Naive thymus-derived CD4-positive, alpha-beta T cell (primary cell): Measurements from ENCODE around the gene UBASH3B. TPM values are rescaled to one million over a fixed set of nuclear protein-coding genes. Genes with fewer than 3 reads are reported as not detected.

Experiments used
- ATAC-seq: fragments of 150-1000 bp; cut with Tn5 transposase; 2 replicates; pipeline ENCODE4 v1.10.0; 2021; ENCODE audit warnings: mild to moderate bottlenecking, moderate library complexity
- CTCF ChIA-PET: fragments of 350-600 bp; sonication (Branson Sonifier 250); formaldehyde crosslinking; loops from one replicate; lab custom pipeline; 2021; ENCODE audit warnings: antibody characterized with exemption; lab: Charles Lee
- POLR2A ChIA-PET: fragments of 350-600 bp; sonication (Branson Sonifier 250); formaldehyde crosslinking; loops from one replicate; lab custom pipeline; 2021; ENCODE audit warnings: antibody characterized with exemption, inconsistent platforms; lab: Charles Lee
- DNase-seq, 9 donors: peaks; one replicate each; pipeline versions ENCODE4 v3.0.0 to v3.0.0-alpha.2; 2020 to 2022; ENCODE audit warnings: mixed read lengths in 1 of 9
- H3K27ac ChIP-seq: one replicate; pipeline ENCODE4 v1.7.0; 2013; ENCODE audit warnings: mild to moderate bottlenecking, low read depth, low read length, moderate library complexity
- H3K27me3 ChIP-seq, 2 donors: one replicate each; pipeline ENCODE4 v1.7.0; 2013; ENCODE audit warnings: low read length in 2 of 2, mild to moderate bottlenecking in 2 of 2, moderate library complexity in 2 of 2; ENCODE audit not compliant: control insufficient read depth in 2 of 2, insufficient read depth in 2 of 2
- H3K36me3 ChIP-seq, 3 experiments: 1 replicate in 2 of 3; 2 replicates in 1 of 3; pipeline ENCODE4 v1.7.0; 2013; ENCODE audit warnings: low read length in 3 of 3, mild to moderate bottlenecking in 3 of 3, moderate library complexity in 1 of 3; ENCODE audit not compliant: insufficient read depth in 3 of 3, control insufficient read depth in 2 of 3
- H3K4me1 ChIP-seq, 2 donors: one replicate each; pipeline ENCODE4 v1.7.0; 2013; ENCODE audit warnings: low read length in 2 of 2, mild to moderate bottlenecking in 2 of 2, moderate library complexity in 1 of 2; ENCODE audit not compliant: control insufficient read depth in 2 of 2, insufficient read depth in 2 of 2
- H3K4me3 ChIP-seq: 2 replicates; pipeline ENCODE4 v1.7.0; 2013; ENCODE audit warnings: mild to moderate bottlenecking, low read length
- H3K9me3 ChIP-seq, 3 experiments: 1 replicate in 2 of 3; 2 replicates in 1 of 3; pipeline ENCODE4 v1.7.0; 2013; ENCODE audit warnings: low read length in 3 of 3; ENCODE audit not compliant: control insufficient read depth in 2 of 3
- H3K27ac Mint-ChIP-seq, 9 donors: one replicate each; pipeline ENCODE4 v1.8.0; 2020 to 2022; ENCODE audit warnings: mixed read lengths in 9 of 9, mild to moderate bottlenecking in 8 of 9, moderate library complexity in 5 of 9, inconsistent platforms in 2 of 9
- H3K27me3 Mint-ChIP-seq, 5 donors: one replicate each; pipeline ENCODE4 v1.8.0; 2021 to 2022; ENCODE audit warnings: mixed read lengths in 5 of 5, mild to moderate bottlenecking in 1 of 5
- H3K36me3 Mint-ChIP-seq, 5 donors: one replicate each; pipeline ENCODE4 v1.8.0; 2020 to 2022; ENCODE audit warnings: mixed read lengths in 5 of 5, mild to moderate bottlenecking in 3 of 5, inconsistent platforms in 1 of 5
- H3K4me1 Mint-ChIP-seq, 7 donors: one replicate each; pipeline ENCODE4 v1.8.0; 2020 to 2022; ENCODE audit warnings: mixed read lengths in 7 of 7, mild to moderate bottlenecking in 3 of 7, inconsistent platforms in 1 of 7
- H3K4me3 Mint-ChIP-seq, 10 donors: one replicate each; pipeline ENCODE4 v1.8.0; 2020 to 2022; ENCODE audit warnings: mild to moderate bottlenecking in 10 of 10, mixed read lengths in 10 of 10, moderate library complexity in 6 of 10, inconsistent platforms in 2 of 10
- H3K9me3 Mint-ChIP-seq, 11 donors: one replicate each; pipeline ENCODE4 v1.8.0; 2020 to 2022; ENCODE audit warnings: mixed read lengths in 11 of 11, mild to moderate bottlenecking in 4 of 11, inconsistent platforms in 1 of 11, moderate library complexity in 1 of 11
- intact Hi-C, 2 donors: fragments of 100-400 bp; cut with micrococcal nuclease; formaldehyde crosslinking; loops; one replicate each; pipeline ENCODE4 v1.15.1; 2023
- polyA plus RNA-seq, 2 donors: library from polyadenylated mRNA; unstranded; fragments of 300-500 nt; fragmentation: Illumina TruSeq; gene quantifications; one replicate each; pipeline ENCODE4 v1.2.3, GENCODE V29; 2021
- total RNA-seq, 6 experiments: library from RNA in 5 of 6; stranded (reverse) in 5 of 6; gene quantifications; 1 replicate in 5 of 6; 2 replicates in 1 of 6; pipeline ENCODE4 v1.2.3 and lab custom pipeline; 2021 to 2026

UBASH3B gene
- total and polyA plus RNA-seq, 7 experiments from 2014 or later = 10.3 to 49.8 (median 42.3) TPM

GRCh38 chr11:122814401-122814800, 158.9 kb downstream of the UBASH3B start:
- Histone ChIP-seq H3K27me3 (no peaks in the 10 kb centered on the region), H3K4me1 (peaks cover 0 to 9% of the 10 kb centered on the region in 2 donors), H3K4me3 (no peak overlapping the region), H3K27ac (no peak overlapping the region), H3K36me3 (peaks cover 0 to 11% (median 0%) of the 10 kb centered on the region in 3 experiments), H3K9me3 (peaks cover 0 to 8% (median 0%) of the 10 kb centered on the region in 3 experiments)
- DNase-seq = no peak
- Mint-ChIP-seq H3K27ac (peak overlapping the region in 3 of 9 donors; percentile 42 to 76 (median 52)), H3K4me3 (no peak overlapping the region), H3K9me3 (peaks cover 0 to 14% (median 5%) of the 10 kb centered on the region in 11 donors), H3K27me3 (no peaks in the 10 kb centered on the region), H3K36me3 (peaks cover 0 to 23% (median 12%) of the 10 kb centered on the region in 5 donors), H3K4me1 (peaks cover 8 to 40% (median 33%) of the 10 kb centered on the region in 7 donors)
- CTCF ChIA-PET = interaction anchor here (0.8 to 6.3 kb wide), 2 partner anchors 38 to 49 kb away, joined by 6 to 65 read pairs; no protein-coding TSS in a partner anchor
- peak; percentile 27 for ATAC-seq
- intact Hi-C loops = loop anchor here (1.0 to 5.0 kb wide), 2 partner anchors 38 to 40 kb away; no protein-coding TSS in a partner anchor
- POLR2A ChIA-PET = interaction anchor here (0.6 to 1.5 kb wide), 3 partner anchors 20 to 232 kb away, joined by 4 to 8 read pairs (median 6); no protein-coding TSS in a partner anchor

GRCh38 chr11:122815900-122816299, 160.4 kb downstream of the UBASH3B start:
- no peak for DNase-seq
- Mint-ChIP-seq H3K4me1 (peaks cover 7 to 34% (median 26%) of the 10 kb centered on the region in 7 donors), H3K27ac (no peak overlapping the region)

GRCh38 chr11:122816761-122817520, 161.4 kb downstream of the UBASH3B start:
- H3K27me3 Mint-ChIP-seq = no peaks in the 10 kb centered on the region
- ChIA-PET POLR2A (interaction anchor here (0.6 to 1.2 kb wide), 3 partner anchors 30 to 757 kb away, joined by 3 to 4 read pairs (median 3); no protein-coding TSS in a partner anchor), CTCF (interaction anchor here (6.3 kb wide), 1 partner anchor 36 kb away, joined by 65 read pairs; no protein-coding TSS in a partner anchor)
- intact Hi-C loops = no loop called here
- peaks cover 0 to 19% (median 14%) of the 10 kb centered on the region in 5 donors for H3K36me3 Mint-ChIP-seq
- H3K4me3 Mint-ChIP-seq = no peak overlapping the region
- peak overlapping the region in 1 of 9 donors; percentile 26 for H3K27ac Mint-ChIP-seq
- H3K36me3 ChIP-seq = no peaks in the 10 kb centered on the region
- peaks cover 0 to 32% (median 10%) of the 10 kb centered on the region in 11 donors for H3K9me3 Mint-ChIP-seq
- H3K4me3 ChIP-seq = no peak overlapping the region
- H3K27me3 ChIP-seq = no peaks in the 10 kb centered on the region
- DNase-seq (no peak), ATAC-seq (no peak)
- no peak overlapping the region for H3K27ac ChIP-seq
- peaks cover 5 to 8% of the 10 kb centered on the region in 2 donors for H3K4me1 ChIP-seq
- H3K9me3 ChIP-seq = peaks cover 0 to 13% (median 0%) of the 10 kb centered on the region in 3 experiments
- peaks cover 7 to 30% (median 19%) of the 10 kb centered on the region in 7 donors for H3K4me1 Mint-ChIP-seq

More at GRCh38 chr11:122815900-122816299, 160.4 kb downstream of the UBASH3B start:
- Mint-ChIP-seq H3K36me3 (peaks cover 0 to 16% (median 8%) of the 10 kb centered on the region in 5 donors), H3K9me3 (peaks cover 0 to 28% (median 10%) of the 10 kb centered on the region in 11 donors), H3K27me3 (no peaks in the 10 kb centered on the region), H3K4me3 (no peak overlapping the region)
- CTCF ChIA-PET = interaction anchor here (1.1 to 6.3 kb wide), 2 partner anchors 15 to 37 kb away, joined by 3 to 65 read pairs; no protein-coding TSS in a partner anchor
- intact Hi-C loops = no loop called here
- H3K4me1 ChIP-seq = peaks cover 0 to 9% of the 10 kb centered on the region in 2 donors
- H3K27me3 ChIP-seq = no peaks in the 10 kb centered on the region
- ATAC-seq = no peak
- peaks cover 0 to 13% (median 0%) of the 10 kb centered on the region in 3 experiments for H3K9me3 ChIP-seq
- H3K36me3 ChIP-seq = no peaks in the 10 kb centered on the region
- POLR2A ChIA-PET = interaction anchor here (0.6 to 1.5 kb wide), 4 partner anchors 19 to 758 kb away, joined by 3 to 6 read pairs (median 3); no protein-coding TSS in a partner anchor
- H3K27ac ChIP-seq = no peak overlapping the region
- no peak overlapping the region for H3K4me3 ChIP-seq

- H3K4me3 Mint-ChIP-seq = no peak overlapping the region
- CTCF ChIA-PET = interaction anchor here (1.1 to 1.7 kb wide), 3 partner anchors 10 to 24 kb away, joined by 3 to 7 read pairs (median 4); partner anchors contain the start of gene CRTAM
- no peak overlapping the region for H3K4me3 ChIP-seq
- H3K27ac ChIP-seq = no peak overlapping the region
- H3K4me1 ChIP-seq = peaks cover 0 to 5% of the 10 kb centered on the region in 2 donors
- H3K36me3 Mint-ChIP-seq = peaks cover 0 to 32% (median 19%) of the 10 kb centered on the region in 5 donors
- no peak for ATAC-seq
- no peaks in the 10 kb centered on the region for H3K36me3 ChIP-seq
- peaks cover 0 to 32% (median 15%) of the 10 kb centered on the region in 11 donors for H3K9me3 Mint-ChIP-seq
- peaks cover 0 to 13% (median 0%) of the 10 kb centered on the region in 3 experiments for H3K9me3 ChIP-seq
- intact Hi-C loops = no loop called here
- DNase-seq = no peak
- H3K27ac Mint-ChIP-seq = no peak overlapping the region
- H3K4me1 Mint-ChIP-seq = peaks cover 0 to 8% (median 4%) of the 10 kb centered on the region in 7 donors
- peaks cover 0 to 7% (median 2%) of the 10 kb centered on the region in 5 donors for H3K27me3 Mint-ChIP-seq
- POLR2A ChIA-PET = interaction anchor here (0.8 kb wide), 1 partner anchor 13 kb away, joined by 3 read pairs; no protein-coding TSS in a partner anchor
- no peaks in the 10 kb centered on the region for H3K27me3 ChIP-seq
These were observed 164.6 kb downstream of the UBASH3B start for GRCh38 chr11:122820158-122820557.

- H3K4me1 Mint-ChIP-seq = peaks cover 0 to 8% (median 4%) of the 10 kb centered on the region in 7 donors
- peaks cover 0 to 7% (median 4%) of the 10 kb centered on the region in 5 donors for H3K27me3 Mint-ChIP-seq
- no peaks in the 10 kb centered on the region for H3K36me3 ChIP-seq
- no peak overlapping the region for H3K4me3 ChIP-seq
- no peak overlapping the region for H3K4me3 Mint-ChIP-seq
- H3K9me3 ChIP-seq = peaks cover 0 to 13% (median 0%) of the 10 kb centered on the region in 3 experiments
- no peaks in the 10 kb centered on the region for H3K27me3 ChIP-seq
- CTCF ChIA-PET = interaction anchor here (1.0 to 1.7 kb wide), 5 partner anchors 14 to 33 kb away, joined by 3 to 7 read pairs (median 4); partner anchors contain the start of gene CRTAM
- H3K36me3 Mint-ChIP-seq = peaks cover 0 to 38% (median 19%) of the 10 kb centered on the region in 5 donors
- H3K27ac ChIP-seq = no peak overlapping the region
- H3K9me3 Mint-ChIP-seq = peaks cover 0 to 32% (median 15%) of the 10 kb centered on the region in 11 donors
- intact Hi-C loops = no loop called here
- H3K27ac Mint-ChIP-seq = peak overlapping the region in 1 of 9 donors; percentile 1
- POLR2A ChIA-PET = interaction anchor here (1.0 to 1.9 kb wide), 3 partner anchors 21 to 31 kb away, joined by 3 to 6 read pairs (median 6); no protein-coding TSS in a partner anchor
- peaks cover 0 to 5% of the 10 kb centered on the region in 2 donors for H3K4me1 ChIP-seq
- no peak for DNase-seq
- ATAC-seq = no peak
These were observed 165.6 kb downstream of the UBASH3B start for GRCh38 chr11:122821169-122821568.

GRCh38 chr11:122822241-122822640, 166.7 kb downstream of the UBASH3B start:
- CTCF ChIA-PET = interaction anchor here (1.7 kb wide), 3 partner anchors 15 to 26 kb away, joined by 4 to 7 read pairs (median 5); no protein-coding TSS in a partner anchor
- Mint-ChIP-seq H3K27ac (peak overlapping the region in 1 of 9 donors; percentile 15), H3K9me3 (peaks cover 0 to 32% (median 15%) of the 10 kb centered on the region in 11 donors)

More at GRCh38 chr11:122822241-122822640, 166.7 kb downstream of the UBASH3B start:
- Mint-ChIP-seq H3K4me1 (peaks cover 0 to 7% (median 3%) of the 10 kb centered on the region in 7 donors), H3K36me3 (peaks cover 0 to 41% (median 19%) of the 10 kb centered on the region in 5 donors), H3K27me3 (peaks cover 0 to 7% (median 4%) of the 10 kb centered on the region in 5 donors), H3K4me3 (no peak overlapping the region)
- Histone ChIP-seq H3K36me3 (no peaks in the 10 kb centered on the region), H3K27ac (no peak overlapping the region), H3K27me3 (no peaks in the 10 kb centered on the region), H3K9me3 (peaks cover 0 to 13% (median 0%) of the 10 kb centered on the region in 3 experiments), H3K4me3 (no peak overlapping the region), H3K4me1 (peaks cover 0 to 5% of the 10 kb centered on the region in 2 donors)
- DNase-seq (no peak), ATAC-seq (no peak)
- POLR2A ChIA-PET = interaction anchor here (0.7 to 1.9 kb wide), 2 partner anchors 17 to 30 kb away, joined by 3 to 6 read pairs; no protein-coding TSS in a partner anchor
- intact Hi-C loops = no loop called here
